ENCODE results near the gene TRAM2. TPM values are rescaled to one million over a fixed set of nuclear protein-coding genes. Genes with fewer than 3 reads are reported as not detected.

The TRAM2 gene
- total and polyA plus RNA-seq, 8 donors = 1.9 to 11.2 (median 5.0) TPM

DNA sequence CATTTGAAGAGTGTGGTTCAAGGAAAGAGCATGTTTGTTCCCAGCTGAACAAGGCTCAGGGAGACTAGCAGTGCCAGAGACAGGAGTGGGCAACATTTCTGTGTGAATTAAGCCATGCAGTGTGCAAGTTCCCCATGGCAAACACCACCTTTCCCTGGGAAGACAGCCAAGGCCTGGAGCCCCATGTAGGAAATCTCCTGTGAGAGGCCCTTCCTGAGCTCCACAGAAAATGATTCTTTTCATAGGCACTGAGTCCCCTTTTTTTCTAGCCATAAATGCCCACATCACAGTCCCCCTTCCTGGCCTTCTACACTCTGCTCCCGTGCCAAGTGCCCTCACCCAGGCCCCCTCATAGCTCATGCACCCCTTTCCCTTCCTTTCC lies 11.8 kb upstream of the TRAM2 start:
- WGBS, 2 donors = 71 to 72% methylated on average over 1 of the region's 1 CpG
- intact Hi-C loops (cut with DNase I) = no loop called here
- FAIRE-seq = no peak

DNA sequence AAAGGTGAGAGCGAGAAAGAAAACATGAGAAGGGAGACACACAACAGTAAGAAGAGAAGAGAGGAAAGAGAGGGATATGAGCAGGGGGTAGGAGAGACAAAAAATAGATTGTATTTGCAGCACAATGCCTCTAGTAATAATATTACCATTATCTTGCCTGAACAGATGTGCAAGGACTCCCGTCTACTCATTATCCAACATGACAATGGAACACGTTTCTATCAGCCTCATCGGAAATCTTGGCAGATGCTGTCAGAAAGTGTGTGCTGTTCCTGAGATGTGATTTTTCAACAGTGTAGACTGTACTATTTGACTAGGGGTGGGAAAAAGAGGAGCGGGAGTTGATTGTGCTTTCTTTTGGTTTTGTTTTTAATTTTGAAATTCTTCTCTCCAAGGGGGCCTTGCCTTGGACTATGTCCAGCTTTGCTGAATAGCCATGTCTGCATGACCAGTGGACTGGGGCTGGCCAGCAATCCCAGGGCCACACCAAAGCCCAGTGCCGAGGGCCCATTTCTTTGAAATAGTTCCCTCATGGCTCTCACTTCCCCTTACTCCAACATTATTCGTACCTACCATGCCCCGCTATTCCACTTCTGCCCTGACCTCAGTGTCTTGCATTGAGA lies 11.3 kb upstream of the TRAM2 start:
- FAIRE-seq (no peak), DNase-seq (no peak), ATAC-seq (no peak)
- 63 to 75% methylated on average over 8 of the region's 8 CpGs for WGBS, 2 donors
- no peak overlapping the region for H3K4me3 ChIP-seq
- intact Hi-C loops (cut with DNase I) = no loop called here
- no peaks in the 10 kb centered on the region for H3K9me3 ChIP-seq
- TF ChIP-seq CTCF (IDR thresholded peaks at IDR 0.05) = no peak
- H3K36me3 ChIP-seq = no peaks in the 10 kb centered on the region
- H3K4me1 ChIP-seq = no peaks in the 10 kb centered on the region
- H3K27me3 ChIP-seq = no peaks in the 10 kb centered on the region
- H3K27ac ChIP-seq = no peak overlapping the region

More for the DNA sequence above, 11.8 kb upstream of the TRAM2 start:
- ATAC-seq (peak in 1 of 4 donors; percentile 22), DNase-seq (no peak)
- Histone ChIP-seq H3K27ac (no peak overlapping the region), H3K9me3 (no peaks in the 10 kb centered on the region), H3K36me3 (no peaks in the 10 kb centered on the region), H3K4me3 (no peak overlapping the region), H3K4me1 (no peaks in the 10 kb centered on the region), H3K27me3 (no peaks in the 10 kb centered on the region)
- TF ChIP-seq CTCF (IDR thresholded peaks at IDR 0.05) = no peak

DNA sequence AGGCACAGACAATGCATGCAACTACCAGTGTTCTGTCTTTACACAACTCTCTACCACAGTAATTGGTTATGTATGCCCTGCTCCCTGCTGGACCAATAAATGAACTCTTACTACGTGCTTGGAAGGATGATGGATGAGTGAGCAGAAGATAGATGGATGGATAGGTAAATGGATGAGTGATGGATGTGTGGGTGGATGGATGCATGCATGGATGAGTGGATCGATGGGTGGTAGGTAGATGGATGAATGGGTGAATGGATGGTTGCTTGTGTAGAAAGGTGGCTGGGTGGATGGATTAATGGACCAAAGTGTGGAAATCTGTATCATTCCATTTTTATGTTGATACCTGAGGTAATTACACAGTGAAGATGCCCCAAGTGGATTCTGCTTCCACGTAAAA lies 10.1 kb upstream of the TRAM2 start:
- DNase-seq (no peak), ATAC-seq (no peak), FAIRE-seq (no peak)
- no peaks in the 10 kb centered on the region for H3K9me3 ChIP-seq
- H3K27ac ChIP-seq = no peak overlapping the region
- no peak for TF ChIP-seq CTCF (IDR thresholded peaks at IDR 0.05)
- no peak overlapping the region for H3K4me3 ChIP-seq
- H3K27me3 ChIP-seq = no peaks in the 10 kb centered on the region
- intact Hi-C loops (cut with DNase I) = no loop called here
- no peaks in the 10 kb centered on the region for H3K4me1 ChIP-seq
- WGBS, 2 donors = 80 to 86% methylated on average over 3 of the region's 3 CpGs
- H3K36me3 ChIP-seq = no peaks in the 10 kb centered on the region

- no peak for TF ChIP-seq CTCF (IDR thresholded peaks at IDR 0.05)
- H3K36me3 ChIP-seq = no peaks in the 10 kb centered on the region
- 93 to 99% methylated on average over 3 of the region's 3 CpGs for WGBS, 2 donors
- FAIRE-seq = no peak
- ATAC-seq = no peak
- no peak overlapping the region for H3K27ac ChIP-seq
- no peak overlapping the region for H3K4me3 ChIP-seq
- no peaks in the 10 kb centered on the region for H3K4me1 ChIP-seq
- DNase-seq = no peak
- no peaks in the 10 kb centered on the region for H3K27me3 ChIP-seq
- intact Hi-C loops (cut with DNase I) = no loop called here
- H3K9me3 ChIP-seq = no peaks in the 10 kb centered on the region
These were observed 7.3 kb upstream of the TRAM2 start for GRCh38 chr6:52584203-52584602.

DNA sequence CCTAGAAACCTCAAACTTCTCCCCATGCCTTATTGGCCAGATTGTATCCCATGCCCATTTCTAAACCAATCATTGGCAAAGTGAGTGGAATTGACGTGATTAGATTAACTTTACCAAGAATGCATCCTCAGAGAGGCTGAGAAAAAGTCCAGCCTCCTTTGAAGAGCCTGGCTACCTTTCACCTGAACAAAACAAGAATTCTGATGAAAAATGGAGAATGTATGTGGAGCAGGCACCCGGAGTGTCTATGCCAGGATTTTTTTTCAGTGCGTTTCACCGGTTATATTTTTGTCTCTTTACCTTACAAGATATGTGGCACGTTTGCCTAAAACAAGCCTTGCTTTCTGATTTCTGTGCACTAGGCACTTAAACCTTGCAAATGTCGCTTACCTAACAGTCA lies 6.1 kb upstream of the TRAM2 start:
- Histone ChIP-seq H3K9me3 (no peaks in the 10 kb centered on the region), H3K27me3 (no peaks in the 10 kb centered on the region), H3K27ac (no peak overlapping the region), H3K36me3 (no peaks in the 10 kb centered on the region), H3K4me1 (no peaks in the 10 kb centered on the region), H3K4me3 (no peak overlapping the region)
- FAIRE-seq = no peak
- no peak for ATAC-seq
- no peak for TF ChIP-seq CTCF (IDR thresholded peaks at IDR 0.05)
- intact Hi-C loops (cut with DNase I) = no loop called here
- WGBS, 2 donors = 88 to 91% methylated on average over 6 of the region's 6 CpGs
- no peak for DNase-seq
